NCI-H1417 treated with DMSO at 0.1 percent for 48 hours (cell line): ENCODE data around the gene SLAMF8.
A peak's percentile ranks its signal among the peaks of the same experiment; 100 is the strongest.

ENCODE experiments used
- DNase-seq: peaks from one replicate; lab custom pipeline; 2025; lab: John Stamatoyannopoulos, UW

Gene SLAMF8

DNA sequence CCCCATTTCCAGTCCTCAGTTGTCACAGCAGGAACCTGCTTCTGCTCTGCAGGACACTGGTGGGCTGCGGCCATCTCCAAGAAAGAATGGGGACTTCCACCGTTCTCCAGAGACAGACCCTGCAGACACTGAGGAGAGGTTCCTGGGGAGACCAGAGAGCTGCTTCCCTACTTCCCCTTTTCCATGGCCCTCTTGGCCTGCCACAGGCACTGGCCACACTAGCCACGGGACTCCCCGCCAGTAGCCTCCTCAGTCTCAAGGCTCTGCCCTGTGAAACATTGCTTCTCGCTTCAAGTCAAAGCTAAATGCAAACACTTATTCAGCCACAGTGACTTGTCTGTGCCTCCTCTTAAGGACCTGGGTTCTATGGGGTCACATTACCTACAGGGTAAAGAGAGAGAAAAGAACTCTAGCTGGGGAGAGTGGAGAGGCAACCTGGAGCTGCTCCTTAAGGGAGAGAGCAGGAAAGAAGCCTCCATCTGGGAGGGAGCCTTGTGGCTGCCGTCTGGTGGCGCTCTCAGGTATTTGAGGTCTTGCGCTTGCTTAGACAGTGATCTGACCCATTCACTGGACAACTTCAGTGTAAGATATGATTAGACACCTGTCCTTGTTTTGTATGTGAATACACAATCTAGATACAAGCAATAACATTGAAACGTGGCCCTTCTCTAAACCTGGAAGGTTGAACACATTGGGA is 5.4 kb upstream of the SLAMF8 start:
- DNase-seq, result no peak

DNA sequence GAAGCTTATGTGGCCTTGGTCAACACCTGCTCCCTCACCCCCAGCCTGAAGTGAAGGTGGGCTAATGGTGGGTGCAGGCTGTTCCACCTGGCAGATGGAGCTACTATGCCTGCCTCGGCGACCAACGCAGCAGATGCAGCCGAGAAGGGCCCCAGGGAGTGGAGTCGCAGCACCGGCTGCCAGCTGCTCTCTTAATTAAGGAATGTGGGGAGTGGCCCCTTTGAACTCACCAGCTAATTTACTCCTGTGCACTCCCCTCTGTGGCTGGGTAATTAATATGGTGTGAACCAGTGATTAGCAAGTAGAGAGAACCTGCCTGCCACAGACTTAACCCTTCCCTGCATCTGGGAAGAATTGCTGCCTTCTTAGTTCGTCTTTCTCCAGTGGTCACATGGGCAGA is 3.3 kb upstream of the SLAMF8 start:
- peak; percentile 86 for DNase-seq

DNA sequence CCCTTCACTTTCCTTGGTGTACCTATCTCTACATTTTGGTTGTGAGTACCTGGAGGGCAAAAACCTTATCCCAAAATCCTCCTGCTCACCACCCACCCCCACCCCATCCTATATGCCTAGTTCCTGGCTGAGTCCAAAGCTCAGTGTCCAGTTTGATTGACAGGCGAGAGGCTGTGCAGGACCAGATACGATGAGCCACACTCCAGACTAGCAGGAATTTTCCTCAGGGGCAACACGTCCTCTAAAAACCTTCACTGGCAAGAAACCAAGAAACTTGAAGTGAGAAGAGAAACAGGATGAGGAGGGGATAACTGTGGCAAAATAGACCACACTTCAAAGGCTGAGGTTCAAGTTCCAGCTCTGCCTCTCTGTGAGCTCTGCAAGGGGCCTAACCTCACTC is 1.1 kb upstream of the SLAMF8 start:
- no peak for DNase-seq

DNA sequence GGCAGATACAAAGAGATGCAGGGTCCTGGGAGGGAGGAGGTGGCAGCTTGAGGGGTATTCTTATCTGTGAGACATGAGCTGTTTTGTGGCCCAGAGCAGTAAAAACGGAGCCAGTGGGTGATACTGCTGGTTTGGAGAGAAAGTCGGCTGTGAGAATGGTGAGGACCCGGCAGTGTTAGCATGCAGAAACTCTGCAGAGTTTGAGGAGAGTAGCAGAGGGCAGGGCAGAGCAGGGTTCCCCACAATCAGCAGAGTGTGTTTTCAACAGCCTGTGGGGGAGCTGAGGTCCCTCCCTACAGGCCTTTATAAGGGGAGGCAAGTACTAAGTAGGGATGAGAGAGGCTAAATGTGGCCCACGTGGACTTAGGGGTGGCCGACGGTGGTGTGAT is 423 bp downstream of the SLAMF8 start:
- no peak for DNase-seq

DNA sequence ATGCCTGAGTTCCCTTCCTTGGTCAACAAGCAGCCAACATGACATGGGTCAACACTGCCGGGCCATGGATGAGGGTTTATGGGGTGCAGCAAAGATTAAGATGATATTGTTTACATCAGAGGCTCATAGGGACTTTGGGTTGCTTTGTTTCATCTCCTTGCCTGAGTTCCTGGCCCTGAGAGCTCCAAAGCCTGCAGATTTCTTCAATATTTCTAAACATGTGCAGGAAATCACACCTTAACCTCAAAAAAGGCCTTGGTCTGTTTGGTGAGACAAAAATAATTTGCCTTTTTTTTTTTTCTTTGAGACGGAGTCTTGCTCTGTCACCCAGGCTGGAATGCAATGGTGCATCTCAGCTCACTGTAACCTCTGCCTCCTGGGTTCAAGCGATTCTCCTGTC is 876 bp downstream of the SLAMF8 start:
- DNase-seq, result no peak

DNA sequence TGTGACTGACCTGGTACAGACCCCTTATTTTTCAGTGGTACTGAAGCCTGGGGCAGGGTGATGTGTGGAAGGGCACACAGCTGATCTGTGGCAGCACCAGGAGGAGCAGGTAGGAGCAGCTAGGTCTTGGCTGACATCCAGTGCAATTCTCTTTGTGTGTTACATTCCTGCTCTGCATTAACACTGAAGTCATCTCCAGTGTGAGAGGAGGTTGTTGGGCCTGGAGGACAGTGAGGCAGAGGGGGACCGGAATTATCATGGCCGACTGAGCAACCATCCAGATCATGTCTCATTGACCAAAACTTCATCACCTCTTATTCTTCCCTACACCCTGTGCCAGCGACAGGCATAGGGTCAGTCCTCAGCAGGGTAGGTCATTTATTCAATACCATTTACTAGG is 1.5 kb downstream of the SLAMF8 start:
- DNase-seq, result no peak

DNA sequence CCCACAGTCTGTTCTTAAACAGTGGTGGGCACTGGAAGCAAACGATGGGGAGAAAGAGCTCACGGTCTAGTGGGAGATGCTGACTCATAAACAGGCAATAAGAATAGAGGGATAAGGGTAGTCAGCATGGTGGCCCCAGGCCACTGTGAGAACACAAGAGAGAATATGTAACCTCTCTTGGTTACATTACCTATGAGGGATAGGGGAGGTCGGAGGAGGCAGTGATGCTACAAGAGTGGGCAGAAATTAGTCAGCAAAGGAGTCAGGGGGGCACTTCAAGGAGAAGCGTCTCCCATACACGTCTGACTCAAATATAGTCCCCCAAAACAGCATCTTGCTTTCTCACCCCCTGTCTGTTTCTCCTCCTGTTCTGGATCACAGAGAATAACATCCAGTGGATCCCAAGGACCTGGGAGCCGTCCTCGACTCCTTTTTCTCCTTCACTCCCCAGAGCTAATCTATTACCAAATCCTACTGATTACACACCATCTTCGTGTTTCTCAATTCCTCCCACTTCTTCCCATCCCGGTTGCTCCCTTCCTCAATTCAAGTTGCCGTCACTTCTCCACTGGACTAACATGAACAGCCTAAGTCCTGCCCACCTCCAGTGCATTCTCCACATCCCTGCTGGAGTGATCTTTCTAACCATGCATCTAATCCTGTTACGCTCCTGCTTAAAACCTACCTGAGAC is 2.1 kb downstream of the SLAMF8 start:
- DNase-seq, result no peak

DNA sequence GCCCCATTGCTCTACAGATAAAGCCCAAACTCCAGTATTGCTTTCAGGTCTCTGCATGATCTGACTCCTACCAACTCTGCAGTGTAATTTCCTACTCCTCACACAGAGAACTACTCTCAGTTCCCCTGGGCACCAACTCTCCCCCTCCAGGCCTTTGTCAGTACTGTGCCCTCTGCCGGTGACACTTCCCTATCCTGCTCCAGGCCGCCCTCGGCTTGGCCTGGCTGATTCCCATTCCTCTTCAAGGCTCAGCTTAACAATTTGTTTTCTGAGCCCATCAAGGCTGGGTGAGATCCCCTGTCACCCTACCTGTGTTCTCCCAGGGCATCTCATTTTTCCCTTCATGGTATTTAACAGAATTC is 2.6 kb downstream of the SLAMF8 start:
- DNase-seq, result no peak

DNA sequence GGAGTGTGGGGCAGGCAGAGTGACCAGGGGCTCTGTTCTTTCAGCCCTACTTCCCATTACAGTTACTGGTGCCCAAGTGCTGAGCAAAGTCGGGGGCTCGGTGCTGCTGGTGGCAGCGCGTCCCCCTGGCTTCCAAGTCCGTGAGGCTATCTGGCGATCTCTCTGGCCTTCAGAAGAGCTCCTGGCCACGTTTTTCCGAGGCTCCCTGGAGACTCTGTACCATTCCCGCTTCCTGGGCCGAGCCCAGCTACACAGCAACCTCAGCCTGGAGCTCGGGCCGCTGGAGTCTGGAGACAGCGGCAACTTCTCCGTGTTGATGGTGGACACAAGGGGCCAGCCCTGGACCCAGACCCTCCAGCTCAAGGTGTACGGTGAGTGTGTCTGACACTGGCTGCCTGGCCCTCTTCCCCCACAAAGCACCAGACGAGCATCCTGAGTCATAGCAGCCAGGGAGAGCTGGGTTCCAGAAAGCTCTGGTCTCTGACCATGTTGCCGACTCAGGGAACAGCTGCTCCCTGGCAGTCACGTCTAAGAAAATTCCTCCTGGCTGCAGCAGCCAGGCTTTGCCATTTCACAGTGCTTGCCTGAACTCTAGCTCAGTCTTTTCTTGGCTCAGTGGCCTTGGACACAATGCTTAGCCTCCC is 3.3 kb downstream of the SLAMF8 start:
- no peak for DNase-seq

DNA sequence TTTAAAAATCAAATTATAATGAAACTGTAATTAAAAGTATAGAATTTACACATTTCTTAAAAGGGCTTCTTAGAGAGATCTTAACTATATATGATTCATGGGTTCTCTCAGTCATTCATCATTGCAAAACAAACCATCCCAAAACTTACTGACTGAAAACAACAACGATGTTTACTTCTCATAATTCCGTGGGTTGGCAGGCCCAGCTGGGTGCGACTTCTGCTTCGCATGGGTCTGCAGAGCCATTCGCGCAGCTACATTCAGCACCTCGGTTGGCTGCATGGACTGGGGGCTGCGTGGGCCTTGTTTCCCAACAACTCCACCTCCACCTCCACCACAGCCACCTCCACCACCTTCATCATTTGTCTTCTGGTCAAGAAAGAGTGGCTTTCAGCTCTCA is 4.0 kb downstream of the SLAMF8 start:
- DNase-seq, result no peak

DNA sequence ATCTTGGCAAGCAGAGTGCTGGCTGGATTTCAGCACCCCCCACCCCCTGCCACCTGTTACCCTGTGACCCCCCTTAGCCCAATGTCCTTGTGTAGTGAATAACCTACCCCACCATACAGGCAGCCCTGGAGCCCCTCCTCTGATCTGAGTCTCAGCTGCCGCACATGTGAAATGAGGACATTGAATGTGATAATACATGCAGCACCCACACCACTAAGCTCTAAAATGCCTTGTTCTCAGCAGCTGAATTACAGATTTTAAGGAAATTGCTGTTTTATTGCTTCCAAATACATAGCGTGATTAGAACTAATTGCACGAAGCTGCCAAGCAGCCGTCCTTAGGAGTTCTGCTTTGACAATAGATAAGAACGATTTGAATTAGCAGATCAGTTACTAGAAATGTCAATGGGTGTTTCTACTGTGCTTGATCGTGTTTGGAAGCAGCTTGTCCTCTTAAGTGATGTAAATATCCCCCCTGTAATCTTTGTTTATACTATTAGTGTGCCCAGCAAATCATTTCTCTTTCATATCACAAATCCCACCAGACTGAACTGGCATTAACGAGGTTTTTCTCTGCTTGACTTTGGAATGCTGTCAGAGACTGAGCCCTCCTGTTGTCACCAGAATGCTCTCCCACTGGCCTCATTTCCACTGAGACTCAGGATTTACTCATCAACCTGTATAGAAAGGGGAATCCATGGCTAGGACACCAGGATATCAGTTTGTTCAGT is 4.9 kb downstream of the SLAMF8 start:
- no peak for DNase-seq

DNA sequence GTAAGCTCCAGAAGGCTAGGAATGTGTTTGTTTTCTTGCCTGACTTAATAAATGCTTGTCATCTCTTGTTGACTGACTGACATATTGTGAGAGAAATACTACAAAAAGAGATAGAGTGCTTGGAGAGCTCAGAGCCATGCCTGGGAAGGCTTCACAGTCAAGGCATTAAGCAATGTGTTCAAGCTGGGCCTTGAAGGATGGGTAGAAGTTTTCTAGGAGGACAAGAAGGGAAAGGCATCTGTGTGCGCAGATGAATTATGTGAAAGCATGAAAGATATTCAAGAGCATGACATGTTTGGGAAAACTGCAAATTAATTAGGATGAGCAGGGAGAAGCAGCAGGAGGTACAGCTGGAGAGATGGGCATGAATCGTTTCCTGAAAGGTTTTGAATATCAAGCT is 5.6 kb downstream of the SLAMF8 start:
- no peak for DNase-seq

DNA sequence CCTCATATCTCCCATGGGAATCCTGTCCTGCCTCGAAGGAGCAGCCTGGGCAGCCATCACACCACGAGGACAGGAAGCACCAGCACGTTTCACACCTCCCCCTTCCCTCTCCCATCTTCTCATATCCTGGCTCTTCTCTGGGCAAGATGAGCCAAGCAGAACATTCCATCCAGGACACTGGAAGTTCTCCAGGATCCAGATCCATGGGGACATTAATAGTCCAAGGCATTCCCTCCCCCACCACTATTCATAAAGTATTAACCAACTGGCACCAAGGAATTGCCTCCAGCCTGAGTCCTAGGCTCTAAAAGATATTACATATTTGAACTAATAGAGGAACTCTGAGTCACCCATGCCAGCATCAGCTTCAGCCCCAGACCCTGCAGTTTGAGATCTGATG is 8.7 kb downstream of the SLAMF8 start:
- no peak for DNase-seq

DNA sequence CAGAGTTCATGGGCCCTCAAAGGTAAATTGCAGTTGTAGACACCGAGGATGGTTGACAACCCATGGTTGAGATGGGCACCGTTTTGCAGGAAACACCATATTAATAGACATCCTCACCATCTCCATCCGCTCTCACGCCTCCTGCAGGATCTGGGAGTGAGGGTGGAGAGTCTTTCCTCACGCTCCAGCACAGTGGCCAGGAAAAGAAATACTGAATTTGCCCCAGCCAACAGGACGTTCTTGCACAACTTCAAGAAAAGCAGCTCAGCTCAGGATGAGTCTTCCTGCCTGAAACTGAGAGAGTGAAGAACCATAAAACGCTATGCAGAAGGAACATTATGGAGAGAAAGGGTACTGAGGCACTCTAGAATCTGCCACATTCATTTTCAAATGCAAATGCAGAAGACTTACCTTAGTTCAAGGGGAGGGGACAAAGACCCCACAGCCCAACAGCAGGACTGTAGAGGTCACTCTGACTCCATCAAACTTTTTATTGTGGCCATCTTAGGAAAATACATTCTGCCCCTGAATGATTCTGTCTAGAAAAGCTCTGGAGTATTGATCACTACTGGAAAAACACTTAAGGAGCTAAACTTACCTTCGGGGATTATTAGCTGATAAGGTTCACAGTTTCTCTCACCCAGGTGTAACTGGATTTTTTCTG is 9.3 kb downstream of the SLAMF8 start:
- DNase-seq, result no peak

DNA sequence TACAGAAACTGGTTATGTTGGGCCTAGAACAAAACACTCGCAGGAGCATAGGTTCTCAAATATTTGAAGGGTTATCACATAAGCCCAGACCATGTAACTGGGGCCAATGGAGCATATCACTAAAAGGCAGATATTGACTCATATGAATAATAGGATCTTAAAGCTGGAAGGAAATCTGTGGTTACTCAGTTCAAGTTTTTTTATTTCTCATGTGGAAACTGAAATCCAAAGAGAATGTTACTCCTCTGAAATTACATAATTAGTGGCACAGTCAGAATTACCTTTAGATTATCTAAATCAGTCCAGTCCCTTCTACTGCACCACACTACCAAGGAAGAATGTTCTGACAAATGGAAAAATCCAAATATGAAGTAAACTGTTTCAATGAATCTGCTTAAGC is 12.0 kb downstream of the SLAMF8 start:
- no peak for DNase-seq

DNA sequence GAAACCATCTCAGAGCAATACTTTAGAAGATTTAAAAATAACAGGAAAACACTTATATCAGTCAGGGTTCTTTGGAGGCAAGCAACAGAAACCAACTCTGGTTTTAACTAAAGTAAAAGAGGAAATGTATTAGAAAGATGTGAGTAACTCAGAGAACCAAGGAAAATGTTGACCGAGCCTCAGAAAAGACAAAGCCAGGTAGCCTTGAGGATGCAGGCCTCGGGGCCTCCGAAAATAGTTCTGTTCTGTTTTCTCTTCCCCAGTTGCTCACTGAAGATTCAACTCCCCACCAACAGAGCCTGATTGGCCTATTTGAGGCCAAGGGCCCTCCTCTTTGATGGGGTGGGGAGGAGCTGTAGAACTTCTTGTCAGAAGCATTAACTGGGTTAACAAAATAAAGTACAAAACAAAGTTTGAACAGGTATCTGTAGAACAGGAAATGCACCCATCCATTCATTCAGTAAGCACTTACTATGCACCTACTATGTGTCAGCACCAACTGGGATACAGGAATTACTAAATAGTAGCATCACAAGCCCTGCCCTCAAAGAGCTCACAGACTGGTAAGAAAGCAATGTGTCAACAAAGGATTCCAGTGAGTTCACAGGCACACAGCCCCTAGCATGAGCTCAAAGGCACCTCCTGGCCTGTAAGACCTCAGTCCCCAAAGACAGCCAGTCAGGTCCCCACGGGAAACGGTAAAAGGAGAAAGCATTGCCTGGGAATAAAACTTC is 12.6 kb downstream of the SLAMF8 start:
- DNase-seq, result no peak

DNA sequence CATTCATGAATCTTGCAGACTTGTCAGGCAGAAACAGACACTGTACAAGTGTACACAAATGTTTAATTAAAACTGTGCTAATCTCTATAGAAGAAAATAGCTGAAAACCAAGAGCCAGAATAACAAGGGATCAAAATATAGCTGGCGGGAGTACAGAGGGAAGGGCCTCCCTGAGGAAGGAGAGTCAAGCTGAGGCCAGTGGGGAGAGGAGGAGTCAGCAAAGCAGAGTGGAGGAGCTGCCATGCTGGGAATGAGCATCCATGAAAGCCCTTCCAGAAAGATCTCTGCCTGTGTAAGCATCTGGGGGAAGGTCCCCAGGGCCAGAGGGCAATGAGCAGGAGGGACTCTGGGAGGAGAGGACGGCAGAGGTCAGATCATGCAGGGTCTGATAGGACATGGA is 15.1 kb downstream of the SLAMF8 start:
- DNase-seq, result no peak

DNA sequence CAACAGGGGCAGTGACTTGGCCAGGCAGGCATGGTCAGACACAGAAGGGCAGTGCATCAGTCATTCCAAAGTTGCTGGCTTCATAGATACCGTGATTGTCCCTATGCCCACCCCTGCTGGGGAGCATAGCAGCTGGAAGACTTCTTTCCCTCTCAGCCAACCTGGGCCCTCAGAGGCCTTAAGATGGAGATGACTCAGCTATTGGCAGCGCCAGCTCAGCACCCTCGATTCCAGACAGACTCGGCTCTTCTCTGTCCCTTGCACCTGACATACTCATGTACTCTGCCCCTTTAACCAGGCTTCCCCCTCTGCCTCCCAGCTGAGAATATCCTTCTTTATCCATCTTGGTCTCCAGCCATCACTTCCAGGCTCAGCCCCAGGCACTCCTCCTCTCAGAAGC is 16.8 kb downstream of the SLAMF8 start:
- no peak for DNase-seq

DNA sequence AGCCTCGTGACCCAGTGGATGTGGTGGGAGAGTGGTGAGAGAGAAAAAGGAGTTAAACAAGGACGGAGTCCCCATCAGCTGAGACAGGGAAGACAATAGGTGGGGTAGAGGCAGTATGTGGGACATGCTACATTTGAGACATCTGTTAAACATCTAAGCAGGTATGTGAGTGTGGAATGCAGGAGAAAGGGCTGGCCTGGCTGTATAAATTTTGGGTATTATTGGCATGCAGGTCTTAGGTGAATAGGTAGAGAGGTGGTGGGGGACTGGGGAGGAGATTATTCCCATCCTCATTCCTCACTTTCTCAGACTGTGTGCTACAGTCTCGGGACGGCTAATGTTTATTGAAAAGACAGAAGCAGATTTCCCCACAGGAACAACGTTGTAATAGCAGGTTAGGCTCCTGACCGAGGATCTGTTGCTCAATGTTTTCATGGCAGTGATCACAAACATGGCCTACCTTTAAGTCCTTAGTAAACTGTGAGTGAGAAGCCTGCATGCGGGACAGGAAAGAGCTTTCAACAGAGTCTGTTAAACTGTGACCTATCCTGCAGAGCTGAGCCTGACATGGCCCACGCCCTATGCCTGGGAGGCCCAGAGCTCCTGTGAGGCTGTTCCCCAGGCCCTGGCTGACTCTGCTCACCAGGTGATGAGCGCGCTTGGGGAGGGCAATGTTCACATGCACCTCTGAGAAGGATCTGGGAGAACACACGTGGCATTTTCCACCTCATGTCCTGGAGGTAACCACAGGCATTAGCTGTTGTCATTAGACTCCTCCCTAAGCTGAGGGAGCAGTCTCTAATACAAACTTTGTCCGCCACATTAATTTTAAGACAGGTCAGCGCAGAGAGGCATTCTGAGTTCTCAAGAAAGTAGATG is 19.3 kb downstream of the SLAMF8 start:
- DNase-seq, result no peak

DNA sequence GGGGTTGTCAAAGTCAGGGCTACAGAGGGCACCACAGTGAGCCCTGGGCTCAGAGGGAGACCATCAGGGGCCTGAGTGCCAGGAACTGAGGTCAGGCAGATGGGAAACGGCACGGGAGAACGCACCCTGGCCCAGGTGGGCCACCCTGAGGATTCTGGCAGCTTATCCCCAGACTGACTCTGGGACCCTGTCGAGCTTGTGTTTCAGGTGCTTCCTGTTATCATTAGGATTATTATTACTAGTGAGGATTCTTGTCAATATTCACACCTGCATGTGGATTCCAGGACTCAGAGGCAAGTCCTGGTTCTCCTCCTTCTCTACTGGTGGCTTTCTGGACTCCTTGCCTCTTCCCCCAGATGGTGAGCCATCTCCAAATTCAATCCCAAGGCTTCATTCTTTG is 20.6 kb downstream of the SLAMF8 start:
- DNase-seq, result no peak

DNA sequence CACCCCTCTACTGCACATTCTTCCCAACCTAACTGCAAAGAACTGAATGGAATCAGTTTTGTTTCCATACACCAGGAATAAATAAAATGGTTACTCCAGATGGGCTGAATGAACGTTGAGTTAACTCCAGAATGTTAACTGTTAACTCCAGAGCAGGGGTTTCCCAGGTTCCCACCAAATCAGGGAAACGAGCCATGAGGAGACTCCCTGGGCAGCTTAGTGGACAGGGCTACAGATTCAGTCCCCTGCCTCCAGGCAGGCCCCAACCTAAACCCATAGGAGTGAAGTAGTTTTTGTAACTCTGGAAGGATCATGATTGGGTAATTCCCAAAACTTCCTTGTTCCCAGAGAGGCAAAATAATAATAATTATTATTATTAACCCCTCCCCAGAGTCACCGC is 21.7 kb downstream of the SLAMF8 start:
- DNase-seq, result no peak
